ENCODE results near the gene SCFD2.

The SCFD2 gene

GRCh38 chr4:52950226-52950625 lies 415.6 kb downstream of the SCFD2 start:
- no peak for DNase-seq

- DNase-seq, result no peak
These were observed 416.5 kb downstream of the SCFD2 start for GRCh38 chr4:52949336-52949735.

DNA sequence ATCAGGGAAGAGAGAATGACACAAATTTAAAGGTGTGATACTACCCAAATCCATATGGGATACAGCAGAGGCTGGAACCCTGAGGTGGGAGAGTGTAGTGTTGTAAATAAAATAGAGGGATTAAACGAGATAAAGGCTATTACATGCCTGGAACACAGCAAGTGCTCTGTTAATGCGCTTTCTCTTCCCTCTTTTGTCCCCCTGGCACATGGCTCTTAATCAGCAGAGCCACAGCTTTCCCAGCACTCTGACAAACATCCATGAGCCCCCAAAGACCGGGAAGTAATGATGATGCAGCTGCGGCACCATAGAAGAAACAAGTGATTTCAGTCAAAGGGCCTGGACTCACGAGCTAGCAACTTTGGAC lies 417.8 kb downstream of the SCFD2 start:
- no peak for DNase-seq

GRCh38 chr4:52947401-52948056 lies 418.3 kb downstream of the SCFD2 start:
- no peak for DNase-seq

DNA sequence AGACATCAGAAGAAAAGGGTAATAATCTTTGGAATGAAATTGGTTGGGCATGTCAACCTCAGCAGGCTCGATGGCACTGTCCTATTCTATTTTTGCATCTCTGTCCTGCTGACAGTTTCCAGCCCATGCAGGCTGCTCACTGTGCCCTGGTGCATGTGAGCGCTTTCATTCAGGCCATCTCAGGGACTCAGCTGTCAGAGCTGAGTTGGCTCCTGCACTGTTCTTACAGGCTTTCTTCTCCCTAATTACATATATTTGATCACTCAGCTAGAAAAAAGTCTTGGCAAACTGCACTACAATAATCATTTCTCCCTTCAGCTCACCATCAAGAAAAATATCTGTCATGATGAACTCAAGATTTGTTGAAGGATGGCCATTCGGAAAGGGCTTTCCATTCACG lies 419.0 kb downstream of the SCFD2 start:
- DNase-seq, result no peak

DNA sequence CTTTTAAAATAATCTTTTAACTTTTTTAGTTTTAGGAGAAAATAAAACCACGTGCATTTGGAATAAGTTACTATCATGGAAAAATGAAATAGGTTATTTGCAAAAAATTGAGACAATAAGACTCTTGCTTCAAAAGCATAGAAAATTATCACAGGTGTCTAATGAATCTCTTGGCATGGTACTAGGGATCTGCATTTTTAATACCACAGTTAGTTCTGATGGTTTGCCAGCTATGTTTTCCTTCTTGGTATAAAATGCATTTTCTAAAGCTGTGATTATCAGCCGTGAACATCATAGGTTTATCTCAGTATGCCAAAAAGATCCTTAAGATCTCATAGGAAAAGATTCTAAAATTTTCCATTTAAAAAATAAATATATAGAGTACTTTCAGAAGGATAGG lies 419.9 kb downstream of the SCFD2 start:
- no peak for DNase-seq

DNA sequence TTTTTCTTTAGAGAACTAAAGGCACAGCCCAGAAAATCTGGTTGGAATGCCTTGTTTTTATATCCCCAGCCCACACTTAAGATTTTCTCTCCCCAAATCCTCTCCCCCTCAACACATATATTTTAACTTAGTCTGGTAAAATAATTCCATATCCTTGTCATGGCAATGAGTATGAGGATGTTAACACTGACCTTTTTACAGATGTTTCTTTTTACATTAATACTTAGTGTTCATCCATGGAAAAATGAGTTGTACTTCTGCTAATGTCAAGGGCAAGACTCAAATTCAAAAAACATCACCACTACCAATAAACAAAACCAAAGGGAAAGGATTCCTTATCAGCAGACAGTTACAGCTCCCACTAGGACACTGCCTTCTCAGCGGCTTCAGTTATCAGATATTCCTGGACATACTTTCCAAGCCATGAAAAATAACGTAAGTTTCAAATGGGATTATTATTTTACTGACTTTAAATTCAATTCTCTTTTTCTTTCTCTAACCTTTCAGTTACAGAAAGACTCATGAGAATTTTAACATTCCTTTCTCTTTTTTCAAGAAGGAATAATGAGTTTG lies 420.4 kb downstream of the SCFD2 start:
- no peak for DNase-seq

GRCh38 chr4:52943677-52944076 lies 422.2 kb downstream of the SCFD2 start:
- no peak for DNase-seq

DNA sequence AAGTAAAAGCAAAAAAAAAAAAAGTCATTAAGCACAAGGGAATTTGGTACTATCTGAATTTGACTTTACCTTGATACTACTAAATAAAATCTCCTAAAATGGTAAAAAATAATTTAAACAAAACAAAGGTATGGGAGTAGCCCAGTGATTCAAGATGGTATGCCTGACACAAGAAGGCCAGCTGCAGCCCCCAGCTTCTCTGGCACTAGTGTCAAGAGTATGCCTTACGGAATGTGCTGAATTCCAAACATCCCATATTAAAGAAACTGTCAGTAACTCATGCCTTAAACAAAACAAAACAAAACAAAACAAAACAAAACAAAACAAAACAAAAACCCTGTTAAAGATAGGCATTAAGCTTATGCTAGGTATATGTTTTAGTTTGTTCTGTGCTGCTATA lies 422.9 kb downstream of the SCFD2 start:
- DNase-seq, result no peak

DNA sequence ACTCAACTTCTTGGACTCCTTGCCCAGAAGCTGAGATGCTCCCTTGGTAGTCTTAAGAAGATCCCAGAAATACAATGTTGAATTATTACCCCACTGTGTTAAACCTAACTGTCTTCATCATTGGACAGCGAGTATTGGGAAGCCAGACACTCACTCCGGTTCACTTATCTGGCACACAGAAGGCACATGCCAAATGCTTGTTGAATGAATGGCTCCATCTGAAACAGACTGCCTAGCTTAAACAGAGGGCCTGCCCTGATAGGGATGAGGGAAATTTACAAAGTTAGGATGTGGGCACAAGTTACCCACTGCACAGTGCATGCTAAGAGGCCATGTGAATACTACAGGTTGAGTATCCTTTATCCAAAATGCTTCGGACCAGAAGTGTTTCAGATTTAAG lies 424.4 kb downstream of the SCFD2 start:
- no peak for DNase-seq

GRCh38 chr4:52939739-52940138 lies 426.1 kb downstream of the SCFD2 start:
- DNase-seq, result no peak

DNA sequence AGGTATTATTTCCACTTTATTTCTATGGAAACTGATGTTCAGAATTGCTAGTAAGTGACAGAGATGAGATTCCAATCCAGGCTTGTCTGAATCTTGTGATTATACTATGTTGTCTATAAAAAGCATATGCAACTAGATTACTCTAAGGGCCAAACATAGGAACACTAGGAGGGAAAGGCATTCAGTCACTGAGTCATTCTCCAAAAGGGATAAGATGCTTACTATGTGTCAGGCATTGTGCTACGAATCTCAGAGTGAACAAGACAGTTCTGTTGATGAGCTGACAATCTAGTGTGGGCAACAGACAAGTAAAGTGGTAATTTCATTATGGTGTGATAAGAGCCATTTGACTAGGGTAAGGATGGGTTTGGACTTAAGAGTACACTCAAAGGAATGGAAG lies 426.5 kb downstream of the SCFD2 start:
- no peak for DNase-seq

GRCh38 chr4:52937829-52938228 lies 428.0 kb downstream of the SCFD2 start:
- DNase-seq, result no peak

- DNase-seq, result no peak
These were observed 429.1 kb downstream of the SCFD2 start for GRCh38 chr4:52936729-52937128.

DNA sequence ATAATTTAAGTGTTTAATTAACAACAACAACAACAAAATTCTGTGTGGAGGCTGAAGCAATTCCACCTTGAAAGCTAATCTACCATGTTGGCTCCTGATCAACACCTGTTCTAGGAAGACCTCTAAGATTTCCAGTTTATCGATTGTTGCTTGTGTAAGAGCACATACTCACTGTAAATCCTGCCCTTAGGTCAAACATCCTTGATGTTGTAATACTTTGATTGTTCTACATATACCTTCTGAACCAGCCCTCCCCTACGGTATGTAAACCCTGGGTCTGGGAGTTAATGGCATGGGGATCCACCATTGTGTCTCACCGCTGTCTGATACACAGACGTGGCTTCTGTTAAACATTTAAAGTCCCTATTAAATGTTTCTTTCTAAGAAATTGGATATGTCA lies 430.5 kb downstream of the SCFD2 start:
- no peak for DNase-seq

- no peak for DNase-seq
These were observed 432.1 kb downstream of the SCFD2 start for GRCh38 chr4:52933738-52934137.

DNA sequence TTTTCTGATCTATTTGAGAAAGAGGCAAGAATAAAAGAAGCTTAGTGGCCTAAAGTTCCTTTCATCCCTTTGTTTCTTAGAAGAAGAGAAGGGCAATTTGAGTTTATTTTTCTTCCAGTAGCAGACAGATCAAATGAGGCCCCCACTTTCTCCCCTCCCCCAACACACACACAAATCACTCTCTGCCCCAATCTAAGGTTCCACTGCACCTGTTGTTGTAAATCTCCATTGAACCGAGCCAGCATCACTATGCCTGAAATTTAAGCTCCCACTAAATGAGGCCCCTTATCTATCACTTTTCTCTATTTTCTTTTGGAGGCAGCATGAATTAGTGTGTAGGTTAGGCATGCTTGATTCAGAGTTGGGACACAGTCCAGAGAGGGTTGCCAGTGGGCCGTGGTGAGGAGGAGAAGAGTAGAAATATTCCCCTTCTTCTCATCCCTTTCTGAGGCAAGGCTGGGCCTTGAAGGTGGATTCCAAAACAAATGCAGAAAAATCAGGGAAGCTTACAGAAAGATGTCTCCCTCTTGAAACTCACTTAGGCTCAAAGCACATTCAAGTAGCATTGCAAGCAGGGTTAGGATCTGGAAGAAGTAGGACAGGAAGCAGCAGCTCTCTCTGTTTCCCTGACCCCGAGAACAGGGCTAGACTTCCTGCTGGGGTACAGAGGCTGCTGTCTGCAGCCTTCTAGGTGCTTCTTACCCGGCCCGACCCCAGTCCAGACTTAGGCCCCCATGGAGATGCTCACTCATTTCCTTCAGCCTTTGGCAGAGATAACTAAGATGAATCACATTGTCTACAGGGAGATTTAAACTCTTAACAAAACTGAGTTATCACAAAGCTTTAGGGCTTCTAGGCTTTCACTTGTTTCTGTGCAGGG lies 433.0 kb downstream of the SCFD2 start:
- peak; percentile 35 for DNase-seq

DNA sequence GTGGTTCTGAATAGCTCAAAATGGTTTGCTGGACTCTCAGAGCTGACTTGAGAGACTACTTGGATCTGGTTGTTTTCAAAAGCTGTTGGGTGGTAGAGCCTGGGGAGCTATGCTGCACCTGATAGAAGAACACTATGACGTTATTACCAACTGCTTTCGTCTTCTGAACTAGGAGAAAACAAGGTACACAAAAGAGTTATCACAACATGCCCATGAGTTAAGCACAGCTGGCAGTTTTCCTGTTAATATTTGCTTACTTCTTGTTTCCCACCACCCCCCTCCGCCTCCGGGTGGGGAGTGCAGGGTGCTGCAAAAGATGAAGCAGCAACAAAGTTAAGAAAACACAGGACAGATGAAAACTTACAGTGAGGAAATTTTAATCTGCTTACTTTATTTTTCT lies 434.6 kb downstream of the SCFD2 start:
- no peak for DNase-seq

DNA sequence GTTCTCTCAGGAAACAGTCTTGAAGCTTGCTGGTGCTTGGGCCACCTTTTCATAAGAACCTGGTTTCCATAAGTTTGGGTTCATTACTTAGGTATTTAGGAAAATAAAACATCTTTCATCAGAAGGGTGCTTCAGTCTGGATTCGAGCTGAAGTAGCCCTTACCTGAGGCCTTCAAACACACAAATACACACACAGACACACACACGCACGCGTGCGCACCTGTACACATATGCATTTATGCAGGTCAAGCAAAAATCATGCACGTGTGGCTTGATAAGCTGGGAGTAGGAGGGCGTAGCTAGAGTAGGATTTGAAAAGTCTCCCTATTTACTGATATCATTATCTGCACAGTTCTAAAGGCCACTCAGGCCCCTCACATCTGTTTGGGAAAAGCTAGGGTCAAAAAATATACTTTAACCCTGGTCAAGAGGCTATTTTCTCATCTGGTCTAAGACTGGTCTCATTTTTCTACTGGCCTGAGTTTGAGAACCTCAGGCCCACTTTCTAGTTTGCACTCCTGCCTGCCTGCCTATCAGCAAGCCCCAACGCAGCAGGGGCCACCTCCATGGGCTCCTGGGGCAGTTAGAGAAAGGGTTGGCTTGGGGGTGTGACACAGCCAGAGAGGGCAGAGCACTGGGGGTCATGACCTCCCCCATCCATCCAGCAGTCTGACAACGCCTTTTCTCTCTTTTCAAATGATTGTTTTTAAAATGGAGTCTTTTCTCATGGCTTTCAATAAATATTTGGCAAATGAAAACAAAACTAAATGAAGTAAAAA lies 439.5 kb downstream of the SCFD2 start:
- no peak for DNase-seq

GRCh38 chr4:52925531-52925968 lies 440.3 kb downstream of the SCFD2 start:
- DNase-seq, result no peak

GRCh38 chr4:52919461-52919860 lies 446.4 kb downstream of the SCFD2 start:
- DNase-seq, result no peak

DNA sequence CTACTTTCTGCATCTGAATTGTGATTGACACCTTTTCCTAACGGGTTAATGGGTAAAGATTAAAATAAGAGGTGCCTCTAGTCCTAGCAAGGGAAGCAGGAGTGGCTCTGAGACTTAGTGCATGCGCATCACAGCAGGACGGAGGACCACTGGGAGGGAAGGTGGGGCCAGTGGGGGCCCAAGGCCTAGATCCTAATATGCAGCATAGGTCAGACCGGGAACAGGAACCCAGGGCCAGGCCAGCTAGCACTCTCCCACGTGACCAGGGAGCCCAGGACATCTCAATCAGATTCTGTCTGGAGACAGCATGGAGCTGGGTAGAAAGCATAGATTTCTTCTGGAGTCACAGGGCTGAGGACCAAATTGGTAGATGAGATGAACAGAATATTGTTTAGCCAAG lies 448.0 kb downstream of the SCFD2 start:
- DNase-seq, result no peak

- DNase-seq, result no peak
These were observed 450.0 kb downstream of the SCFD2 start for GRCh38 chr4:52915730-52916300.

All from fibroblast of skin of abdomen (primary cell).